A673 (cell line): ENCODE measurements around the gene DRD2.

Source experiments
- EZH2 ChIP-seq: fragments of 200-600 bp; sonication (generic); IDR thresholded peaks from 2 replicates; pipeline ENCODE4 v1.6.1; 2017; ENCODE audit warnings: borderline replicate concordance, low read depth, mild to moderate bottlenecking, mixed read lengths, antibody characterized with exemption, low read length; ENCODE audit not compliant: poor library complexity, severe bottlenecking
- TF ChIP-seq, protein P1 (sequence below): fragments of 300-800, 200-600 bp; sonication (generic); conservative IDR thresholded peaks from 2 replicates; pipeline ENCODE4 v1.5.1; 2017; ENCODE audit warnings: low read depth, mild to moderate bottlenecking, antibody characterized with exemption, low read length, moderate library complexity, mixed read lengths

DNA sequence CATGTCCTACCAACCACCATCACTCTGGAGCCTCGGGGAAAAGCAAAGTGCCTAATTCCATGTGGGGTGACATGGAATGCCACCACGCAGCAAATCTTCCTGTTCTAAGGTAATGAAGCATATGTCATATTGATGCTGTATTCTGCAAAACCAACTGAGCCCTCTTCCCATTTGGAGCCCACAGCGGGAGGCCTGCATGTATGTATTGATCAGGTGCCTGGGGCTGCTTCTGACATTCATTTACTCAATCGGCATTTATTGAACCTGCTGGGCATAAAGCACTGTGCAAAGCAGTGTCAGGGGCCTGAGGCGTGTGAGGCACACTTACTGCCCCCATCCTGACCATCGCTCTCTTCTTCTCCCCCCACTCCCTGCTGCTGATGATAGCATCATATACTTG, 48.5 kb downstream of the DRD2 start:
- no peak for TF ChIP-seq EZH2
- TF ChIP-seq, protein P1, sequence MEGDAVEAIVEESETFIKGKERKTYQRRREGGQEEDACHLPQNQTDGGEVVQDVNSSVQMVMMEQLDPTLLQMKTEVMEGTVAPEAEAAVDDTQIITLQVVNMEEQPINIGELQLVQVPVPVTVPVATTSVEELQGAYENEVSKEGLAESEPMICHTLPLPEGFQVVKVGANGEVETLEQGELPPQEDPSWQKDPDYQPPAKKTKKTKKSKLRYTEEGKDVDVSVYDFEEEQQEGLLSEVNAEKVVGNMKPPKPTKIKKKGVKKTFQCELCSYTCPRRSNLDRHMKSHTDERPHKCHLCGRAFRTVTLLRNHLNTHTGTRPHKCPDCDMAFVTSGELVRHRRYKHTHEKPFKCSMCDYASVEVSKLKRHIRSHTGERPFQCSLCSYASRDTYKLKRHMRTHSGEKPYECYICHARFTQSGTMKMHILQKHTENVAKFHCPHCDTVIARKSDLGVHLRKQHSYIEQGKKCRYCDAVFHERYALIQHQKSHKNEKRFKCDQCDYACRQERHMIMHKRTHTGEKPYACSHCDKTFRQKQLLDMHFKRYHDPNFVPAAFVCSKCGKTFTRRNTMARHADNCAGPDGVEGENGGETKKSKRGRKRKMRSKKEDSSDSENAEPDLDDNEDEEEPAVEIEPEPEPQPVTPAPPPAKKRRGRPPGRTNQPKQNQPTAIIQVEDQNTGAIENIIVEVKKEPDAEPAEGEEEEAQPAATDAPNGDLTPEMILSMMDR = no peak
